Measurements from ENCODE around the gene ABCG2. TPM values are rescaled to one million over a fixed set of nuclear protein-coding genes. Genes with fewer than 3 reads are reported as not detected.

Gene ABCG2
- total RNA-seq, 1 experiment from 2014 or later, result 3.8 TPM

- no peak for ATAC-seq
- Mint-ChIP-seq H3K4me3 (no peak overlapping the region), H3K4me1 (peaks cover 11% of the 10 kb centered on the region), H3K27me3 (ENCODE audit: low read depth) (no peaks in the 10 kb centered on the region), H3K9me3 (no peaks in the 10 kb centered on the region), H3K27ac (no peak overlapping the region), H3K36me3 (peaks cover 6% of the 10 kb centered on the region)
- CTCF ChIA-PET, result interaction anchor here (1.1 kb wide), 1 partner anchor 435 kb away, joined by 4 read pairs; no protein-coding TSS in a partner anchor
- TF ChIP-seq E2F1 (CRISPR knock-in tag; IDR thresholded peaks at IDR 0.05), result no peak
- no peak for TF ChIP-seq ZMAT4 (CRISPR knock-in tag; IDR thresholded peaks at IDR 0.05)
- no peak for TF ChIP-seq USF2 (CRISPR knock-in tag; IDR thresholded peaks at IDR 0.05)
- no peak for TF ChIP-seq ZNF219 (CRISPR knock-in tag; IDR thresholded peaks at IDR 0.05; ENCODE audit: borderline replicate concordance)
- no peak for TF ChIP-seq ATF6 (CRISPR knock-in tag; IDR thresholded peaks at IDR 0.05)
- TF ChIP-seq ZNF512 (CRISPR knock-in tag; IDR thresholded peaks at IDR 0.05; ENCODE audit: borderline replicate concordance), result no peak
- TF ChIP-seq ZBTB43 (CRISPR knock-in tag; IDR thresholded peaks at IDR 0.05), result no peak
- TF ChIP-seq MXD4 (CRISPR knock-in tag; IDR thresholded peaks at IDR 0.05; ENCODE audit: borderline replicate concordance), result no peak
- TF ChIP-seq NFYB (CRISPR knock-in tag; conservative IDR thresholded peaks at IDR 0.05; ENCODE audit: low read depth), result no peak
- no peak for TF ChIP-seq OVOL2 (CRISPR knock-in tag; IDR thresholded peaks at IDR 0.05; ENCODE audit: borderline replicate concordance)
- no peak for TF ChIP-seq ZNF317 (CRISPR knock-in tag; IDR thresholded peaks at IDR 0.05; ENCODE audit: borderline replicate concordance, low read depth)
- TF ChIP-seq HMGA2 (CRISPR knock-in tag; IDR thresholded peaks at IDR 0.05), result no peak
- TF ChIP-seq CDX4 (CRISPR knock-in tag; IDR thresholded peaks at IDR 0.05; ENCODE audit: borderline replicate concordance), result no peak
- no peak for TF ChIP-seq JAZF1 (CRISPR knock-in tag; IDR thresholded peaks at IDR 0.05)
- TF ChIP-seq IRF2 (CRISPR knock-in tag; IDR thresholded peaks at IDR 0.05; ENCODE audit: borderline replicate concordance, low read depth), result no peak
- no peak for TF ChIP-seq CREB1 (CRISPR knock-in tag; IDR thresholded peaks at IDR 0.05)
- no peak for TF ChIP-seq ZNF532 (CRISPR knock-in tag; IDR thresholded peaks at IDR 0.05; ENCODE audit: borderline replicate concordance)
- TF ChIP-seq ZNF425 (CRISPR knock-in tag; conservative IDR thresholded peaks at IDR 0.05), result no peak
- no peak for TF ChIP-seq KAT7 (CRISPR knock-in tag; IDR thresholded peaks at IDR 0.05; ENCODE audit: borderline replicate concordance)
- TF ChIP-seq SMAD3 (CRISPR knock-in tag; IDR thresholded peaks at IDR 0.05; ENCODE audit: borderline replicate concordance), result no peak
- no peak for DNase-seq (ENCODE audit: low spot score)
- POLR2A ChIA-PET, result no interaction called here
Observed at GRCh38 chr4:88080626-88081025, 77.8 kb downstream of the ABCG2 start.

Data from WTC11 (cell line).